GM18858 (cell line): ENCODE measurements around the gene EEF1AKMT4.

Experiments used
- ATAC-seq: cut with Tn5 transposase; IDR thresholded peaks from one replicate; pipeline ENCODE4 v1.9.1; 2021; ENCODE audit not compliant: unreplicated experiment

Gene EEF1AKMT4

GRCh38 chr3:184249412-184250166, at the start of gene EEF1AKMT4:
Gene EEF1AKMT4, plus strand, starts transcription at chr3:184249672. Its CDS starts 23 bp downstream, at chr3:184249695.
- ATAC-seq = peak; percentile 70

GRCh38 chr3:184200825-184201224, 48.6 kb upstream of the EEF1AKMT4 start:
- no peak for ATAC-seq

GRCh38 chr3:184203526-184203925, 45.9 kb upstream of the EEF1AKMT4 start:
- no peak for ATAC-seq

GRCh38 chr3:184209146-184209923, 40.1 kb upstream of the EEF1AKMT4 start:
- ATAC-seq = no peak

GRCh38 chr3:184211297-184211696, 38.2 kb upstream of the EEF1AKMT4 start:
- ATAC-seq = no peak

- ATAC-seq = no peak
Measured at GRCh38 chr3:184211718-184212117, 37.8 kb upstream of the EEF1AKMT4 start.

- ATAC-seq = no peak
Measured at GRCh38 chr3:184218814-184219213, 30.7 kb upstream of the EEF1AKMT4 start.

GRCh38 chr3:184222521-184222920, 27.0 kb upstream of the EEF1AKMT4 start:
- ATAC-seq = no peak

GRCh38 chr3:184223946-184224345, 25.5 kb upstream of the EEF1AKMT4 start:
- ATAC-seq = no peak

- ATAC-seq = no peak
Measured at GRCh38 chr3:184227481-184227935, 22.0 kb upstream of the EEF1AKMT4 start.

GRCh38 chr3:184228376-184229137, 20.9 kb upstream of the EEF1AKMT4 start:
- ATAC-seq = no peak

- ATAC-seq = peak; percentile 68
Measured at GRCh38 chr3:184229394-184230080, 19.9 kb upstream of the EEF1AKMT4 start, which contains the start of gene VWA5B2. Gene VWA5B2, plus strand, starts transcription at chr3:184229585. Its CDS starts 944 bp downstream, at chr3:184230529.

GRCh38 chr3:184230081-184230602, 19.3 kb upstream of the EEF1AKMT4 start:
- no peak for ATAC-seq

GRCh38 chr3:184230603-184231528, 18.6 kb upstream of the EEF1AKMT4 start:
- ATAC-seq = no peak

- ATAC-seq = no peak
Measured at GRCh38 chr3:184231671-184232070, 17.8 kb upstream of the EEF1AKMT4 start.

- no peak for ATAC-seq
Measured at GRCh38 chr3:184233127-184233843, 16.2 kb upstream of the EEF1AKMT4 start.

GRCh38 chr3:184234224-184234623, 15.2 kb upstream of the EEF1AKMT4 start:
- no peak for ATAC-seq

GRCh38 chr3:184234671-184235380, 14.6 kb upstream of the EEF1AKMT4 start:
- ATAC-seq = no peak
